A549 (cell line): ENCODE data around the gene HSPA8.
A peak's percentile ranks its signal among the peaks of the same experiment; 100 is the strongest.
"Not testable (repeated sequence)": the region's sequence is repeated elsewhere in the genome, so short reads cannot be mapped to it uniquely, and the experiment has no call there.

ENCODE experiments used
- BHLHE40 ChIP-seq: IDR thresholded peaks from 2 replicates; pipeline ENCODE4 v1.6.1; 2012; ENCODE audit warnings: low read depth, low read length, inconsistent platforms
- CBX2 ChIP-seq: fragments of 200-600 bp; sonication (generic); IDR thresholded peaks from 2 replicates; pipeline ENCODE4 v1.6.1; 2016; ENCODE audit warnings: low read depth, mild to moderate bottlenecking, borderline replicate concordance
- CEBPB ChIP-seq, 2 experiments: fragments of >200 bp in 1 of 2; sonication (Bioruptor Twin) in 1 of 2; formaldehyde crosslinking in 1 of 2; IDR thresholded peaks; 2 replicates each; pipeline ENCODE4 v1.6.1; 2012 to 2016
- CTCF ChIP-seq: fragments of >200 bp; sonication (Bioruptor Twin); formaldehyde crosslinking; IDR thresholded peaks from 3 replicates; pipeline ENCODE4 v1.5.1; 2016
- EP300 ChIP-seq, 2 experiments: fragments of >200 bp; sonication (Bioruptor Twin); formaldehyde crosslinking; IDR thresholded peaks; 2 replicates in 1 of 2; 3 replicates in 1 of 2; pipeline ENCODE4 v1.6.1; 2016 to 2017
- GATA3 ChIP-seq: IDR thresholded peaks from 2 replicates; pipeline ENCODE4 v1.6.1; 2012; ENCODE audit warnings: borderline replicate concordance
- KDM5A ChIP-seq: fragments of 200-600 bp; sonication (generic); IDR thresholded peaks from 2 replicates; pipeline ENCODE4 v1.6.1; 2016; ENCODE audit warnings: antibody characterized with exemption, mild to moderate bottlenecking
- PHF8 ChIP-seq: fragments of 200-600 bp; sonication (generic); IDR thresholded peaks from 2 replicates; pipeline ENCODE4 v1.6.1; 2016; ENCODE audit warnings: low read depth, mild to moderate bottlenecking, antibody characterized with exemption, moderate library complexity, borderline replicate concordance
- POLR2A ChIP-seq: IDR thresholded peaks from 2 replicates; pipeline ENCODE4 v1.6.1; 2012; ENCODE audit warnings: mild to moderate bottlenecking, low read length
- POLR2AphosphoS2 ChIP-seq: conservative IDR thresholded peaks from 2 replicates; pipeline ENCODE4 v1.6.1; 2012; ENCODE audit warnings: low read length, improper control_type of control experiment, inconsistent platforms
- RAD21 ChIP-seq, 2 experiments: fragments of >200 bp in 1 of 2; sonication (Bioruptor Twin) in 1 of 2; formaldehyde crosslinking in 1 of 2; IDR thresholded peaks in 1 of 2; conservative IDR thresholded peaks in 1 of 2; 2 replicates in 1 of 2; 3 replicates in 1 of 2; pipeline ENCODE4 v1.6.1; 2012 to 2018; ENCODE audit warnings: inconsistent platforms in 1 of 2
- TF ChIP-seq, protein P1 (sequence below): fragments of 200-600 bp; sonication (generic); IDR thresholded peaks from 2 replicates; pipeline ENCODE4 v1.6.1; 2016; ENCODE audit warnings: antibody characterized with exemption, mild to moderate bottlenecking, moderate library complexity
- TF ChIP-seq, protein P2 (sequence below): IDR thresholded peaks from 2 replicates; pipeline ENCODE4 v1.6.1; 2012

DNA sequence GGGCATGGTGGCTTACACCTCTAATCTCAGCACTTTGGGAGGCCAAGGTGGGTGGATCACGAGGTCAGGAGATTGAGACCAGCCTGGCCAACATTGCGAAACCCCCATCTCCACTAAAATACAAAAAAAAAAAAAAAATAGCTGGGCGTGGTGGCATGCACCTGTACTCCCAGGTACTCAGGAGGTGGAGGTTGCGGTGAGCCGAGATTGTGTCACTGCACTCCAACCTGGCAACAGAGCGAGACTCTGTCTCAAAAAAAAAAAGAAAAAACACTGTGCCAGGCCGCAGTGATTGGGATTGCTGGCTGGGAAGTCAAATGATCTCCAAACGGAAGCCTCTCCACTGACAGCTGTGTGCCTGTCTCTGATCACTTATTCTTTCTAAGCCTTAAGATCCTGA, 28.2 kb upstream of the HSPA8 start:
- TF ChIP-seq CTCF; EP300 (IDR thresholded peaks at IDR 0.05); POLR2A; RAD21 (conservative IDR thresholded peaks at IDR 0.05 in 1 of 2, IDR thresholded peaks at IDR 0.05 in 1 of 2); POLR2AphosphoS2; BHLHE40; PHF8; GATA3; KDM5A; CBX2: not testable (repeated sequence)
- peak; percentile 10 to 11; a peak in 2 of 4 replicates for TF ChIP-seq CEBPB (IDR thresholded peaks at IDR 0.05)
- TF ChIP-seq, protein P1, sequence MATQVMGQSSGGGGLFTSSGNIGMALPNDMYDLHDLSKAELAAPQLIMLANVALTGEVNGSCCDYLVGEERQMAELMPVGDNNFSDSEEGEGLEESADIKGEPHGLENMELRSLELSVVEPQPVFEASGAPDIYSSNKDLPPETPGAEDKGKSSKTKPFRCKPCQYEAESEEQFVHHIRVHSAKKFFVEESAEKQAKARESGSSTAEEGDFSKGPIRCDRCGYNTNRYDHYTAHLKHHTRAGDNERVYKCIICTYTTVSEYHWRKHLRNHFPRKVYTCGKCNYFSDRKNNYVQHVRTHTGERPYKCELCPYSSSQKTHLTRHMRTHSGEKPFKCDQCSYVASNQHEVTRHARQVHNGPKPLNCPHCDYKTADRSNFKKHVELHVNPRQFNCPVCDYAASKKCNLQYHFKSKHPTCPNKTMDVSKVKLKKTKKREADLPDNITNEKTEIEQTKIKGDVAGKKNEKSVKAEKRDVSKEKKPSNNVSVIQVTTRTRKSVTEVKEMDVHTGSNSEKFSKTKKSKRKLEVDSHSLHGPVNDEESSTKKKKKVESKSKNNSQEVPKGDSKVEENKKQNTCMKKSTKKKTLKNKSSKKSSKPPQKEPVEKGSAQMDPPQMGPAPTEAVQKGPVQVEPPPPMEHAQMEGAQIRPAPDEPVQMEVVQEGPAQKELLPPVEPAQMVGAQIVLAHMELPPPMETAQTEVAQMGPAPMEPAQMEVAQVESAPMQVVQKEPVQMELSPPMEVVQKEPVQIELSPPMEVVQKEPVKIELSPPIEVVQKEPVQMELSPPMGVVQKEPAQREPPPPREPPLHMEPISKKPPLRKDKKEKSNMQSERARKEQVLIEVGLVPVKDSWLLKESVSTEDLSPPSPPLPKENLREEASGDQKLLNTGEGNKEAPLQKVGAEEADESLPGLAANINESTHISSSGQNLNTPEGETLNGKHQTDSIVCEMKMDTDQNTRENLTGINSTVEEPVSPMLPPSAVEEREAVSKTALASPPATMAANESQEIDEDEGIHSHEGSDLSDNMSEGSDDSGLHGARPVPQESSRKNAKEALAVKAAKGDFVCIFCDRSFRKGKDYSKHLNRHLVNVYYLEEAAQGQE = not testable (repeated sequence)
- TF ChIP-seq, protein P2, sequence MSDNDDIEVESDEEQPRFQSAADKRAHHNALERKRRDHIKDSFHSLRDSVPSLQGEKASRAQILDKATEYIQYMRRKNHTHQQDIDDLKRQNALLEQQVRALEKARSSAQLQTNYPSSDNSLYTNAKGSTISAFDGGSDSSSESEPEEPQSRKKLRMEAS = not testable (repeated sequence)
